Retina (tissue), 1 donor: Measurements from ENCODE around the gene DNAJC5.
A peak's percentile ranks its signal among the peaks of the same experiment; 100 is the strongest.

Source experiments
- DNase-seq: peaks from one replicate; pipeline ENCODE4 v3.0.0-alpha.2; 2016

The DNAJC5 gene

DNA sequence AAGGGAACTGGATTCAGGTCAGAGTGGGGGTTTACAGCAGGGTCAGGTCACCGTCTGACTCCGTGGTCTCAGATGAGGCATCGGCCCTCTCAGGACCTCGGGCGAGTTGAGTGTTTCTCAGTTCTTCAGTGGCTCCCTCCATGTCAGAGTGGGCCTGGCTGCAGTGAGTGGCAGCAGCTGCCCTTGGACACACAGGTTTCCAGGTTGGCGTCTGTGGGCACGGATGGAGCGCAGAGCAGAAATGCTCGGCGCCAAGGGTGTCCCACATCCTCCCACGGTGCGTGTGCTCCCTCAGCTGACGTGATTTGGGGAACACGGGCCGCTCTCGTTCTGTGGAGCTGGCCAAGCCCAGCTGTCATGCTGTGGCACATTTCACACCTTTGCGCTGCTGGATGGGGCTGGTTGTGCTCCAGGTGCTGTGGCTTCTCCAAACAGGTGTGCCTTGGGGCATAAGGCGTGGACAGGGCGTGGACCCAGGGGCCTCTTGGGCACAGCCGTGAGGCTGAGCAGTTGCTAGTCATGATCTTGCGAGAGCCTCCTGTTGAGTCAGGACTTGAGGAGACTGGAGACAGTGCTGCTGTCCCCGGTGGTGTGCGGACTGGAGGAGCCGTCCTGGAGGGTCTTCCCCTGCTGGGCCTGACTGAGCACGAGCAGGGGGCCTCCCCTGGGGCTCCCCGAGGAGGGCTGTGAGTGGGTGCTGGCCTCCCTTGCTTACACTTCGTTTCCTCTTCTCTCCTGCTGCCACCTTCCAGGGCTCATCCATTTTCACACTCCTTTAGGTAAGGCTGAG is 9.5 kb upstream of the DNAJC5 start:
- no peak for DNase-seq

DNA sequence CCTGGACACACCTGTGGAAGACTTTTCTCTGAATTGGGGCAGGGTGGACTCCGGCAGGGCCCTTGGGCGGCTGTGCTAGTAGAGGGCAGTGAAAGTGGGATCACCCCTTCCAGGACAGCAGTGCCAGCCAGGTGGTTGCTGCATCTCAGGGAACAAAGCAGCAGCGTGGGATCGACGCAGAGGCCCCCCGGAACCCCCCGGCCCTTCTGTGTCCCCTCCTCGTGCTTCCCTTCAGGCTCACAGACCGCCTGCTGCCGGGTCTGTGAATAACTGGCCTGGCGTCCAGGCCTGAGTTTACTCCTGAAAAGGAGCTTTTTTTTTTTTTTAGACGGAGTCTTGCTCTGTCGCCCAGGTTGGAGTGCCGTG is 8.9 kb upstream of the DNAJC5 start:
- DNase-seq, result no peak

GRCh38 chr20:63886921-63887320 is 8.0 kb upstream of the DNAJC5 start:
- DNase-seq, result no peak

GRCh38 chr20:63889241-63890200 is 5.4 kb upstream of the DNAJC5 start:
- no peak for DNase-seq

DNA sequence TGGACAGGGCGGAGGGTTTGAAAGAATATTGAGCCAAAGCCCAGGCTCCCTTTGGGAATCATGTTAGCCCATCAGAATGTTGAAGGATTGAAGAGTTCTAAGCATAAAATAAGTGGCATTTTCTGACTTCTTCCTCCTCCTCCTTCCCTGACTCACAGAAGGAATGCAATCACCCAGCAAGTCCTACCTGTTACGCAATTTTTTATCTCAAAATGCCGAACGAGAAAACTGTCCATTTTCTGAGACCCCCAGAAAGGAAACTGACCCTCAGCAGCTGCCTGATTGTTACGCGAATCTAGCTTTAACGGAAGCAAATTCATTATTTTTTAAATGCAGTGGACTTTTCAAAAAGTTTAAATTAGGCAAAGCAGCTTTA is 4.7 kb upstream of the DNAJC5 start:
- DNase-seq, result no peak

- no peak for DNase-seq
Observed at GRCh38 chr20:63890616-63891015, 4.3 kb upstream of the DNAJC5 start.

DNA sequence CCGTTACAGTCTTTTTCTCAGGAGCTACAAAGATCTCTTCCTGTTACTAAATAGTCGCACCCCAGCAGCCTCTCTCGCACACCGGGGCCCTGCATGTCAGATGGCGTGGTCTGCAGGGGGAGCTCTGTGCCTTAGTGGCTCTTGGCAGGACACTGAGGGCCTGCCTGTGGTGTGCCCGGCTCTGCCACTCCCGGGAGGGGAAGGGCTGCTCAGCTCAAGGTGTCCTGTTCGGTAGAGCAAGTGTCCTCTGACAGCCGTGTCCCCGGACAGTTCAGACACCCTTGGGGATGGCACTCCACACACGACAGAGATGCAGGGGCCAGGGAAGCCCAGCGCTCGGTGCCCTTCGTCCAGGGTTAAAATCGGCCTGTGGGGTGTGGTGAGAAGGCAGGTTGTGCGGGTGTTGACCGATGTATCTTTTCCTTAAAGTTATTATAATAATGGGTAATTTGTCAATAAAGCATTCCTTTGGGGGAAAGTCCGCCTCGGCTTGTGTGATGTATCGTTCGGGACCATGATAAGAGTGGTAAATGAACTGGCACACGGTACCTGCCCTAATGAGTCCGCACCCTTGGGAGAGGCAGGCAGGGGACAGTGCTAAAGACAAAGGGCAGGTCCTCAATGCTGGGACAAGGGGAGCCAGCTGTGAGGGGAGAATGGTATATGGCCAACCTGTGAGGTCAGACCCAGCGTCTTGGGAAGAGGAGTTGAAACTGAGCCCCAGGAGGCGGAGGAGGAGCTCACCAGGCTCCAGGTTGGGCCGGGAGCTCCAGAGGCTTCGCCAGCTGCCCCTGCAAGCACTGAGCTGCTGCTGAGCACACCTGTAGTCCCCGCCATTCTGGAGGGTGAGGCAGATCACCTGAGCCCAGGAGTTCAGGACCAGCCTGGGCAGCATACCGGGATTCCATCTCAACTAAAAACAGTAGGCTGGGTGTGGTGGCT is 3.6 kb upstream of the DNAJC5 start:
- DNase-seq, result no peak

DNA sequence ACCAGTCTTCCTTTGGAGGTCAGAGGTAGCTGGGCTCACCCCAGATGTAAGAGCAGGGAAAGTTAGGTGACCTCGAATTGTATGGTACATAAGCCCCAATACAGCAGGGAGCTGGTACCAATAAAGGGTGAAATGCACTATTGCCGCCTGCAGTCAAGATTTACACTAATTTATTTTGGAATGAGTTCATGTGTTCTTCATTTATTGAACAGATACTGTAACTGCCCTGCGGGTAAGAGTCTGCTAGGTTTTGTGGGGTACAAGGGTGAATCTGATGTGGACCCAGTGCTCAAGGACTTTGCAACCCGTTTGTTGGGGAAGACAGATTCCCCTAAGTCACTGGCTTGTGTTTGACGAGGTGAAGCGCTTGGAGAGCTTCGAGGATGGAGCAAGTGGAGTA is 2.5 kb upstream of the DNAJC5 start:
- no peak for DNase-seq

- no peak for DNase-seq
Observed at GRCh38 chr20:63893999-63894357, 948 bp upstream of the DNAJC5 start.

- no peak for DNase-seq
Observed at GRCh38 chr20:63895202-63895951, 451 bp downstream of the DNAJC5 start.

DNA sequence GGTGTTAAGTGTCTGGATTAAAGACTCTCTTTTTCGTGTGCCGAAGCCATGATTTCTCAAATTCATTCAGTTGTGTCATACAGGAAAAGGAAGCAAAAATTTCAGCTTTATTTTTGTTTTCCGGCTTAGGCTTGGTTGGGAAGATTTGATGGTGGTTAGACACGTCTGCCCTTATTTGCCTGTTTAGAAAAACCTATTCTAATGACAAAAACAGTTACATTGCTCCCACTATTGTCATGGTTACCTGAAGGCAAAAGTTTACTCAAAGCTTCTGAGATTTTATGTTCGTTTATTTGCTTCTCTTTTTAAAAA is 982 bp downstream of the DNAJC5 start:
- DNase-seq, result no peak

DNA sequence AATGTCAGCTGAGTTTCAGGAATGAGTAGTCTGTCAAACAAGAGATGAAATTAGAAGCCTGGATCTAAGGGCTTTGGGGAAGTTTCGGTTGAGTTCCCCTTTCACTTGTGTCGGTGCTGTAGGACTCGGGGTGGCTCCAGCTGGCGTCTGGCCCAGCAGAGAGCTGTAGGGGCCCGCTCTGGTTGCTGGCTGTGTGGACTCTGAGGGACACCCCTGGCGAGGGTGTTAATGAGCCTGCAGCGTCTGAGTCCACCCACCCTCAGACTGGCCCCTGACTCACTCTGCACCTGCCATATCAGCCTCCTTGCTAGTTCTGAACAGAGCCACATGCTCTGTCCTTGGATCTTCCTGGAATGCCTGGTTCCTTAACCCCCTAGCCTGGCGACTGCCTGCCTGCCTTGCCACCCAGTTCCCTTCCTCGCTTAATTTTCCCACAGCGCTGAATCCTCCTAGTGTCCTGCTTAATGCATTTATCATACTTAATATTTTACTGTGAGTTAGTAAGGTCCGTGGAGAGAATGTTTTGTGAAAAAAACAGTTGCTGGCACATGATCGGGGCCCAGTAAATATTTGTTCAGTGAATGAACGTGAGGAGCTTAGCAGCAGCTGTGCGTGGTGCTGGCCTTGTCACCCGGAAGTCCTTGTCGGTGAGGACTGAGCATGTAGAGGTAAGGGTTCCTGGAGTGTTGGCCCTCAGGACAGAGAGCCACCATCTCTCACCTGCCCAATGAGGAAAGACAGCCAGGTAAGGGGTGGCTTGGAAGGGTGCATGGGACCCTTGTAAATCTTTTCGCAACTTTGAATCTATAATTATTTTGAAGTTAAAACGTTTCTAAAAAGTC is 1.6 kb downstream of the DNAJC5 start:
- peak; percentile 34 for DNase-seq

DNA sequence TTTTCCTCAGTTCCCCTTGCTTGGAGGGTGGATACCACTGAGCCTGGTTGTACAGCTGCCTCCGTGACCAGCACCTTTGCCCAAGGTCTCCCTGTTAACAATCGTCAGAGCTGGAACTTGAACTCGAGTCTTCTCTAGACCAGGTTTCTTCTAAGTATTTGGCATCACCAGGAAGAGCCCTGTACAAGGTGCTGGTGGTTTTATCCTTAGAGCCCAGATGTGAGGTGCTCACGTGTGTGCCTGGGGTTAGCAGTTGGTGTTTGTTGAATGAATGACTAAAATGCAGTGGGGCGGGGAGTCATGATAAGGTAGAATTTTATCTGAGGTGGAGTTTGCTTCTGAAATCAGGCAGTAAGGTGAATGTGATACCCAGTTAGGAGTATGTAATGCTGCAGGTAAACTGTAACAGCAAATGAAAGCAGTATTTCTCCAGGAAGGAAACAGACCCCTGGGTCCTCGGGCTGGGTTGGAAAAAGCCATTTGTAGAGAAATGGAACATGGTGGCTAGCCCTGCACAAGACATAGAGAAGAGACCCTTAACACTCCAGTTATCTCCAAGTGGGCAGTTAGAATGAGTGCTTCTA is 3.1 kb downstream of the DNAJC5 start:
- DNase-seq, result no peak

DNA sequence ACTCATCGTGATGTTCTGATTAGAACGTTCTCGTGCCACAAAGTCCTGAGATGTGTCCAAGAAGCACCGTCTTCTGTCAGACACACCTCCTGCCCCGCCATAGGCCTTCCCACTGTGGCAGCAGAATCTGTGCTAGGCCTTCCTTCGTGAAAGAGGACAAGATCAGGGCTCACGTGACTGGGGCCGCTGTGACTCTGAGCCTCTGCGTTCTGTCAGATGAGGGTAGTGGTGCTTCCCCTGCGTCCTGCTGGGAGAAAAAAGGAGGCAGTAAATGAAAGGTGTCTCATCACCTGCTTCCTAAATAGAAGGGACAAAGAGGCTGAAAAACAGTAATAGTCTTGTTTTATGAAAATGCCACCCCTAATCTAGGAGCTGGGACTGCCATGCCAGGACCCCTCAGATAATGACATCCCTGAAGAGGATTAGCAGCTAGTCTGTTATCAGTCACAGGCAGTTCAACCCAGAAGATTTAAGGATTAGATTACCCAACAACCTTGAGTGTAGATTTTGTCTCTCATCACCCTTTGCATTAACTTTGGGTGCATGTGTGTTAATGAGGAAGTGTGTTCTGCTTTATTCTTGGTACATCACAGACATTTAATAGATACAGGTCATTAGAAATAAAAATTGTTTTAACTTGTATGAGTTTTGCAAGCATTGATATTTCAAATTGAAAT is 4.1 kb downstream of the DNAJC5 start:
- DNase-seq, result no peak

GRCh38 chr20:63900413-63900812 is 5.5 kb downstream of the DNAJC5 start:
- no peak for DNase-seq

DNA sequence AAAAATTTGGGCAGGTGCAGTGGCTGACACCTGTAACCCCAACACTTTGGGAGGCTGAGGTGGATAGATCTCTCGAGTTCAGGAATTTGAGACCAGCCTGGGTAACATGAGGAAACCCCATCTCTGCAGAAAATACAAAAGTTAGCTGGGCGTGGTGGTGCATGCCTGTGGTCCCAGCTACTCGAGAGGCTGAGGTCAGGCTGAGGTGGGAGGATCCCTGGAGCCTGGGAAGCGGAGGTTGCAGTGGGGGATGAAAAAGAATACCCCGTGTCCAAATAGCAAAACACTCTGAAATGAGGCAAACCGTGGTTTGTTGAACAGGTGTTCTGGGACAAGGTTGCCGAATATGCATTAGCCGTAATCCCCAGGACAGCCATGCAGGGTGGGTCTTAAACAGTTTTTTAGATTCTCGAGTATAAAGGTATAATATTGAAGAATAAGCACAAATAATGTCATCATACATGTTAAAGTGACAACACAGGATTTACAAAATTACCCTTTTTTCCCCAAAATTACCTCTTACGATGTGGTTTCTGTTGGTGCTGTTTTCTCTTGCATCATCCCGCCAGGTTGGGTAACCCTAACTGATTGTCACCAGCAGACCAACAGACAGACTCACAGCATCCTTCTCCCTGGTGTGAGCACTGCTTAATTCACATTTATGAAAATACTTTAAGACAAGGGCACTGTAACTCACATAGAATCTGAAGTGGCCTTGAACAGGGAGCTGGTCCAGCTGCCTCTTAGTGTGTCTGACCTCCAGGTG is 9.1 kb downstream of the DNAJC5 start:
- no peak for DNase-seq

DNA sequence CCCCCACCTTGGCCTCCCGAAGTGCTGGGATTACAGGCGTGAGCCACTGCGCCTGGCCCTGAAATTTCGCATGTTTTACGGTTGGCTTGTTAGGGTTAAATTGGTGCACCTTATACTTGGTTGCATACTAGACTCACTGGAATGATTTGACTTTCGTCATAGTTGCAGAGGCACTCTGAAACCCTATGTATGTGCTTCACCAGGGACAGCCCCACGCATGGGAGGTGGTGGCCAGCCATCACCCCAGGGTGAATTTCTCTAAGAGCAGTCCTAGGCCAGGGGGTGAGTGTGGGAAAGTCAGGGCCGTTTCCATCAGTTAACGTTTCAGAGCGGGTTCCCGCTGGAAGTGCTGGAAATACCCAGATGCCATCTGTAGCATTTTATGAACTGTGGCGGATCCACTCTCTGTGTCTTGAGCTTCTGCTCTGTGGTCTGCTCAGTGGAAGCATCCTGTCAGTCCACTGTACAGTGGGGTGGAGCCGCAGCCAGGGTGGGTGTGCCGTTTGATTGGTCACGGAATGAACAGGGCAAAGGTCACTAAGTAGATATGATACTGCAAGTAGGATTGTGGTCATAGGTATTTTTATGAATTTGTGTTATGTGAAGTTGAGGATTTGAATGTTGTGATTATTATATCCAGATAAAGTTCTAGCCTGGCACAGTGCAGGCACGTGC is 13.2 kb downstream of the DNAJC5 start:
- no peak for DNase-seq

GRCh38 chr20:63911176-63911575 is 16.2 kb downstream of the DNAJC5 start:
- DNase-seq, result no peak

- DNase-seq, result no peak
Observed at GRCh38 chr20:63913768-63914167, 18.8 kb downstream of the DNAJC5 start.
